ENCODE data around the gene STK35. TPM values are rescaled to one million over a fixed set of nuclear protein-coding genes. Genes with fewer than 3 reads are reported as not detected.

STK35 gene
- polyA plus RNA-seq, 3 donors, result 1.2 to 9.3 (median 2.0) TPM

DNA sequence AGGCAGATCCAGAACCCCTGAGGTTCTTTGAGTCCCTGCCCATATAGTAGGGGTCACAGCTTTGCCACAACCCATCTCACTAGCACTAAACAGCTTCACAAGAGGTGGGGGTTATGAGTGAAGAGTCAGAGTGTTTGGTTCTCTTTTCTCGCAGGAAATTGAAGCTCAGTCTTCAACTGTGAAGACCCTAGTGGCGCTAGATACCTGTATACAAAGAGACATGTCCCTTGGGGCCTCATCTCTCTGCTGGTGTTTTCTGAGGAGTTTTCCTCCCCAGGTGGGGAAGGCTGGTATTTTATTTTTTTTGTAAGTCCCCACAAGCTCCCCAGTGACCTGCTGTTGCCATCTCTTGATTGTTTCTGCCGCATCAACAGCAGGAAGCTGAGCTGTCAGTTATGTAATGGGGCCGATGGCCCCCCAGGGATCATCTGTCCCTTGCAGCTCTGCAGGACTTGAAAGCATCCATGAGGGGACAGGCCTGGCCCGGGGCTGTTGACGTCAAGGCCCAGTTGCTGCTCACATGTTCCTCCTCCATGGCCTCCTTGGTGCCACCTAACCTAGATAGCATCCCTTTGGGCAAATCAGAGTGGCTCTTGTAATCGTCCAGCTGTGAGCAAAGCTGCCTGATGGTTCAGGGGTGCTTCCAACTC lies 23.1 kb downstream of the STK35 start:
- peaks cover 14 to 78% of the 10 kb centered on the region in 2 donors for H3K36me3 ChIP-seq (replicated peaks in 1 of 2; ENCODE audit: control insufficient read depth in 1 of 2, insufficient read depth in 2 of 2, low read length in 2 of 2)
- no peak for DNase-seq
- no peaks in the 10 kb centered on the region for H3K9me3 ChIP-seq (replicated peaks in 1 of 2; ENCODE audit: control insufficient read depth in 1 of 2, insufficient read depth in 1 of 2, low read length in 2 of 2)
- 75% methylated on average over 5 of the region's 7 CpGs for WGBS (ENCODE audit: insufficient coverage)
- peaks cover 37 to 57% of the 10 kb centered on the region in 2 donors for H3K36me3 Mint-ChIP-seq
- no peaks in the 10 kb centered on the region for H3K27me3 Mint-ChIP-seq (ENCODE audit: low read depth in 3 of 3)
- H3K27me3 ChIP-seq (ENCODE audit: control insufficient read depth in 2 of 2, insufficient read depth in 2 of 2, low read length in 2 of 2), result no peaks in the 10 kb centered on the region
- H3K4me1 ChIP-seq (ENCODE audit: control insufficient read depth in 1 of 2, insufficient read depth in 2 of 2, low read length in 2 of 2), result no peaks in the 10 kb centered on the region
- peaks cover 97% of the 10 kb centered on the region for H3K79me2 ChIP-seq (ENCODE audit: insufficient read depth, low read length)
- no peak overlapping the region for H3K4me3 Mint-ChIP-seq
- TF ChIP-seq CTCF (IDR thresholded peaks at IDR 0.05), result no peak
- intact Hi-C loops (cut with micrococcal nuclease), result no loop called here
- H3K4me1 Mint-ChIP-seq, result peaks cover 20% of the 10 kb centered on the region
- no peaks in the 10 kb centered on the region for H3K9me3 Mint-ChIP-seq
- H3K9ac ChIP-seq (ENCODE audit: insufficient read depth, low read length, poor library complexity, severe bottlenecking), result no peak overlapping the region
- H4K20me1 ChIP-seq (ENCODE audit: insufficient read depth, low read length), result peaks cover 99% of the 10 kb centered on the region
- H3K4me3 ChIP-seq (replicated peaks in 1 of 3; ENCODE audit: low read depth in 2 of 3, low read length in 3 of 3), result no peak overlapping the region
- H3K27ac Mint-ChIP-seq, result peak overlapping the region in 3 of 7 donors; percentile 3 to 23 (median 22)
- H3K27ac ChIP-seq (ENCODE audit: low read depth in 1 of 2, low read length in 2 of 2), result no peak overlapping the region
- no peak overlapping the region for H2AFZ ChIP-seq (ENCODE audit: insufficient read depth, low read depth, low read length, poor library complexity, severe bottlenecking)
- no peak overlapping the region for H3K4me2 ChIP-seq (replicated peaks; ENCODE audit: extremely low read depth, low read length, poor library complexity, severe bottlenecking)

GRCh38 chr20:2125474-2126112 lies 24.0 kb downstream of the STK35 start:
- intact Hi-C loops (cut with micrococcal nuclease), result no loop called here
- no peaks in the 10 kb centered on the region for H3K27me3 Mint-ChIP-seq (ENCODE audit: low read depth in 3 of 3)
- Histone ChIP-seq H3K4me3 (replicated peaks in 1 of 3; ENCODE audit: low read depth in 2 of 3, low read length in 3 of 3) (no peak overlapping the region), H3K4me2 (replicated peaks; ENCODE audit: extremely low read depth, low read length, poor library complexity, severe bottlenecking) (no peak overlapping the region), H3K36me3 (replicated peaks in 1 of 2; ENCODE audit: control insufficient read depth in 1 of 2, insufficient read depth in 2 of 2, low read length in 2 of 2) (peaks cover 14 to 69% of the 10 kb centered on the region in 2 donors), H3K9ac (ENCODE audit: insufficient read depth, low read length, poor library complexity, severe bottlenecking) (no peak overlapping the region), H3K79me2 (ENCODE audit: insufficient read depth, low read length) (peaks cover 97% of the 10 kb centered on the region), H3K9me3 (replicated peaks in 1 of 2; ENCODE audit: control insufficient read depth in 1 of 2, insufficient read depth in 1 of 2, low read length in 2 of 2) (no peaks in the 10 kb centered on the region), H4K20me1 (ENCODE audit: insufficient read depth, low read length) (peaks cover 99% of the 10 kb centered on the region), H3K4me1 (ENCODE audit: control insufficient read depth in 1 of 2, insufficient read depth in 2 of 2, low read length in 2 of 2) (no peaks in the 10 kb centered on the region), H2AFZ (ENCODE audit: insufficient read depth, low read depth, low read length, poor library complexity, severe bottlenecking) (no peak overlapping the region), H3K27me3 (ENCODE audit: control insufficient read depth in 2 of 2, insufficient read depth in 2 of 2, low read length in 2 of 2) (no peaks in the 10 kb centered on the region), H3K27ac (ENCODE audit: low read depth in 1 of 2, low read length in 2 of 2) (peak overlapping the region in 1 of 2 donors; percentile 30)
- H3K9me3 Mint-ChIP-seq, result no peaks in the 10 kb centered on the region
- no peak for TF ChIP-seq CTCF (IDR thresholded peaks at IDR 0.05)
- peak overlapping the region in 1 of 7 donors; percentile 8 for H3K27ac Mint-ChIP-seq
- H3K36me3 Mint-ChIP-seq, result peaks cover 37 to 51% of the 10 kb centered on the region in 2 donors
- H3K4me3 Mint-ChIP-seq, result no peak overlapping the region
- DNase-seq, result no peak
- peaks cover 22% of the 10 kb centered on the region for H3K4me1 Mint-ChIP-seq
- 95% methylated on average over 4 of the region's 7 CpGs for WGBS (ENCODE audit: insufficient coverage)
